Measurements from ENCODE around the gene SMLR1.
"Not testable (repeated sequence)": the region's sequence is repeated elsewhere in the genome, so short reads cannot be mapped to it uniquely, and the experiment has no call there.

Gene SMLR1

DNA sequence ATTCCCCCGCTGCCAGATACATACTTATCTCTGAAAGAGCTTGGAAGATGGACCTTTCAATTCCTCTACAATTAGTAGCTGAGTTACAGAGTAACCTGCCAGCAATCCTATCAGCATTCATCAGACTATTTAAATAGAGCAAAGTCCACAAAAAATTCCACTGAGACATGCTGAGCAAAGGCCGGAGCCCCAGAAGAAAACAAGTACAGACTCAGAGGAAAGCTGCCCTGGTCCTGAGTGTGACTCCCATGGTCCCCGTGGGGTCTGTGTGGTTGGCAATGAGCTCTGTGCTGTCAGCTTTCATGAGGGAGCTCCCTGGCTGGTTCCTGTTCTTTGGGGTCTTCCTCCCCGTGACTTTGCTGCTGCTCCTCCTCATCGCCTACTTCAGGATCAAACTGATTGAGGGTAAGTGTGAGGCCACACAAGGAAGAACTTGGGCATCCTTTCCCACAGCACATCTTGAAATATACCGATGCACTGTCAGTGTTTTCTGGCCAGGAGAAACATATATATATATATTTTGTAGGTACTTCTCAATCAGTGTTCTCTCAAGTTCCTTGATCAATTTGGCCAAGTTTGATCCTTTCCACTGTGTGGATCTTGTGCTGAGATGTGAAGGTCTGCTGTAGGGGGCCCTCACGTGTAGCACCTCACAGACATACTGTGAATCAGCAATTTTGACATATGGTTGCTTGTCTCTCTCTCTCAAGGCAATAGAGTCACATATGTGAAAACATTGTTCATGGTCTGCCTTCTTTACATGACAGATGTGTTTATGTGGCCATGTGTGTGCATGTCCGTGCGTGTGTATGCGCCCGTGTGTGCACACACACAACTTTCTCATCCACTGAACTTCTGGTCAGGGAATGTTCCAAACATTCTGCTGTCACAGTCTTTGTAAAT lies at the start of gene SMLR1:
Gene SMLR1 (plus strand): TSS at position 160 of the 903 bp plus-strand sequence. CDS start 8 bp downstream, at position 168.
- no peak for DNase-seq (ENCODE audit: low read depth in 2 of 2)

DNA sequence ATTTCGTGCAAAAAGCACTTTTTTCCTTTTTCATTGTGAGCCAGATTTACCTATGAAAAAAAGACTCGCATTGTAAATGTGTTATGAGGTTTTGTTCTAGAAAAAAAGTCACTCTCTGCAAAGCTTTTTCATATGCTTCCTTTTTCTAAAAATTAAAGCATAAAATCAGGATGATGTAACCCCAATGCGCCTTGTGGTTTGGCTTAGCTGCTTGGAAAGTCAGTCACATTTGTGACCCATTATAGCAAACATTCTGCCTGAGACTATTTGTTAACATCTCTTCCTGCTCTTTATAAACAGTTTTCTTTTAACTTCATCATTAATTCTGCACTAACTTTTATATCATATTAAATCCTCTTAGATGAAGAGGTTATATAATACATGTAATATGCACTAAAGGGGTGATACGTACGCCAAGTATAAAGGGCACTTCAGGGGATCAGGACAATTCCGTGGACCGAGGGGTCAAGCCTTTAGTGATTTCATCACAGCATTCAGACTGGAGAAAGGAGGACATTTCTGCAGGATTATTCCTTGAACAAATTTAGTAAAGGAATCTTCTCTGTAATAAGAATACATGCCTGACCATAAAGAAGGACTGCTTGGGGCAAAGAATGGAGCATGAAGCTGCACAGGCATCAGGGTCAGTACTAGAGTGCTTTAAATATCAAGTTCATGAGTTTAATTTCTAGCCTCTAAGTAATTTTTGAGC lies 48.1 kb upstream of the SMLR1 start:
- no peak for DNase-seq (ENCODE audit: low read depth in 2 of 2)

DNA sequence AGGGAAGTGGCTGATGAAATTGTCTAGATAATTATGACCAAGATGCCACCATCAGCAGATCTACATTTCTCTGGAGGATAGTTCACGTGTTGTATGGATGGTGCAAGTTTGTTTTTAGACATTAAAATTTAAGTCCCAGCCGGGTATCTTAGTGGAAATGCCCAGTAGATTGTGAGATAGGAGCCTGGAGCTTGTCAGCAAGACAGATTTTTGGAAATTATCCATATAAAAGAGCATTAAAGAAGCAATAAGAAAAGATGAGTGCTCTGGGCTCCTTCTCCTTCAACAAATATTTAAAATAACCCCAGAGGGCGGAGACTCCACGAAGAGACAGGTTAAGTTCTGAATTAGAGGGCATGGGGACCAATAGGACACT lies 47.6 kb upstream of the SMLR1 start:
- no peak for DNase-seq (ENCODE audit: low read depth in 2 of 2)

DNA sequence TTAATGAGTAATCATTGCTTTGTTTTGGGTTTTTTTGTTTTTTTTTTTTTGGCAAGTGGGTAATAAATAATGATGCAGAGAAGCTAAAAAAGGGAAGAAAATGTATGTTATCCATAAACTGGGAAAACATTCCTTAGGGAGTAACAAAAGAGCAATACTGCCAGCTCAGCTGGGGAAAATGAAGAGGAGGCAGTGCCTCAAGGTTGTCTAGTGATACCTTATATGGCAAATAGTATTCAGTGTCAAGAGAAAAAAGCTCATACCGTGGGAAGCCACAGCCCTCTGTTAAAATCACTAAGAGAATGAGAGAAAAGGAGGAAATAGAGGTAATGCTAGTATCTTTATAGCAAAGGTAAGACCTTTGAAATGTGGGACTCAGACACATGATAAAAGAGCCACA lies 47.1 kb upstream of the SMLR1 start:
- DNase-seq (ENCODE audit: low read depth in 2 of 2) = no peak

DNA sequence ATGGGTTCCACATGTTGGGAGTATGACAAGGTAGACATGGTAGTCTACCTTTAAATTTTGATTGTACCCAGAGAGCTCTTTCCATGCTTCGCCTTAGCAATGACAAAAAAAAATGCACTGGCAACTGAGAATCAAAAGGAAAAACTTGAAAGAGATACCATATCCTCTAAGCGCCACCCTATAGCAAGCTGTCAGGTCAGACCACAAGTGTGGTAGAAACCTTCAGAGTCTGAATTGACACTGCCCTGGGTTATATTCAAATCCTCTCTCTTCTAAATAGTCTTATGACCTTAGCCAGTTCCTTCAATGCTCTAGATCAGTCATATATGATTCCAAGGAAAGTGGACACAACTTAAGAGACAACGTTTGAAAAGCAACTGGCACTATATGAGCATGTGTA lies 45.6 kb upstream of the SMLR1 start:
- DNase-seq (ENCODE audit: low read depth in 2 of 2) = no peak

DNA sequence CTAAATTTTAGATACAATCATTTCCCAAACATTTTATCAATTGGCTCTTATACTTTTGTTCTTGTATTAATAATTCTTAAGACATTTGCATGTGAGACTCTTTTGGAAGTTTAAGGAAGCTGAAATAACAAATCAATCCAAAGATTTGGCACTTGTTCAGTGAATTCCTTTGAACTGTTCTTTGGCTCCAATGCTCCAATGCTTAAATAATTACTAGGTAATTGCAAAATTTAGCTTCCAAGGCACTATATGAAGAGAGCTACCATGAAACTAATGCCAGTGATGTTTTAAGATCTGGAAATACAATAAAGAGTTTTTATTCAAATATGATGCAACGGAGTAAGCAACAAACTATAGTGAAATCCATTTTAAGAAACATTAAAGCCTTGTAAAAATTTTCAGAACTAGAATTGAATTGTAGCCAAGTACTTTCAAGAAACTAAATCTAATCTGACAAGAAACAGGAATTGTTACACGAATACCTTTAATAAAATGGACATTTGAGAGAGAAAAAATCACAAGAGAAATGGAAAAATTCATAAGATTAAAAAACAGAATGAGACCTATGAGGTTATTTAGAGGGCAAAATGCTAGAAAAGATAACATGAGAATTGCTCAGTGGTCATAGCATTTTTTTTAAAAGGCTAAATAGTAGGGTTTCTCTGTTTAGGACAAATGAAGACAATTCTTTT lies 43.6 kb upstream of the SMLR1 start:
- DNase-seq (ENCODE audit: low read depth in 2 of 2) = no peak

DNA sequence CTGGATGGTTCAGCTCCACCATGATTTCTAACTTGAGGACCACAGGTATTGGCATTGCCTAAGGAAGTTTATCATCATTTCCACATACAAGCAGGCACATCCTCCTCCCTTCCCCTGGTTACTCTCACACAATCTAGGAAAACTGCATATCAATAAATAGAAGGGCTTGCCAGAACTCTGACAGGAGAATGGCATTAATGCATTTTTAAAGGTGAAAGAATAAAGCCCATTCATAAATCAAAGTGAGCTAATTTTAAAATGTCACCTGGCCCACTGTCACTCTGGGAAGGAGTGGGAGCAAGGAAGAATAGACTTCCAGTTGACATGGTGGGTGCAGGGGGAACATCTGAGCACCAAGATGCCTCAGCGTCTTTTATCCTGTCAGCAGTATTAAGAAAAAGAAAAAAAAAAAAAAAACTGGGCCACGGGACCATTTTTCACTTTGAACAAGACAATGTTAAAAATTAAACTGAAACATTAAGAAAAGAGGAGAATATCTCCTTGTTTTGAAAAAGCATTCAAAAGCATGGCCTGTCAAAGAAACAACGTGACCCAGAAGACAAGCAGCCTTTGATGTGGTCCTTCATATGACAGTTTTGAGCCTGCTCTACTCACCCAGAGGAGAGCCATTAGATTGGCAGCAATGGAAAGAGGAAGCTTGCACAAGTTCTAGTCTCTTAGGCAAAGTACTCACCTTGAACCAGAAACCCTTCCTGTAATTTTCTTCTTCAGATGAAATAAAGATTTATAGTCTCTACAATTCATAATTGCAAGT lies 39.3 kb upstream of the SMLR1 start:
- DNase-seq (ENCODE audit: low read depth in 2 of 2) = no peak

DNA sequence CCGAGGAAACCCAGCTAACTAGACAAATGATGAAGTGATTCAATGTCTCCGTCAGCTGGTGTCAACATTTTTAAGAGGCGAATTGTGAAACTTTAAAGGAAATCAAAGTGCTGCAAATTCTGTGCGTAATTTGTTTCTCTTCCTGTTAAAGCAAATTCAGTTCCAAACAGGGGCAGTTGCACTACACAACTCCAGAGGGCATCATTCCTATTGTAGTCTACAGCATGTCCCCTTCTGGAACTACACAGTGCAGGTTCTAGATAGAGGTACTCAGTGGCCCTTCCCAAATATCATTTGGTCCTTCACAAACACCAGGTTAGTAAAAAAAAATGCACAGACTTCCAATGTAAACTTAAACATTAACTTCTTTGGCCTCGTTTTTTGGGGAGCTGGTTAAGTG lies 38.3 kb upstream of the SMLR1 start:
- no peak for DNase-seq (ENCODE audit: low read depth in 2 of 2)

DNA sequence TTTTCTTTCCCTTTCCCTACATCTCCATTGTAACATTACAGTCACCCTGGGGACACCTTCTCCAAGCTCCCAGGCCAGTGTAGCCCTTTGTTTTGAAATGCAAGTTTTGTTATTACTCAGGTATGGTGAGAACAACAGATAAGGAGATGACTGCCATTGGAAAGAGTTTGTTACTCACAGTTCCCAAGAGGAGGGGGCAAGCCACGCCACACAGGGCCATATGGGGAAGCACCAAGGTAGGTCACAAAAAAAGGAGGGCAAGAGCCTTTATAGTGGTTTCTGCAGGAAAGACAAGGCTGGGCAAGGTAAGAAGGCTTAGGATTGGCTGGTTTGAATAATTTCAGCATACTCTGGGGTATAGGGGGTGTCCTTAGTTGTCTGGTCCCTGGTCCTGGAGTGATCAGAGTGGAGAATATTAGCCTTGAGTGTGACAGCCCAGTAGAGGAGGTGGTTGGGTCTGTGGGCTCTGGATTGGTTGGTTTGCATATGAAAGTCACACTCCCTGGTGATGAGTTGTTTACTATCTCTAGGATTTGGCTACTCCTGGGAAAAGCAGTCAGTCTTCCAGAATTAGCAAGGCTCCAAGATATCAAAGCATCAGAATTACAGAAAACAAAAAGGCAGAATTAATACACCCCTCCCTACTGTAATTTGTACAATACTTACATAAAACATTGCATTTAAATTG lies 33.1 kb upstream of the SMLR1 start:
- no peak for DNase-seq (ENCODE audit: low read depth in 2 of 2)

DNA sequence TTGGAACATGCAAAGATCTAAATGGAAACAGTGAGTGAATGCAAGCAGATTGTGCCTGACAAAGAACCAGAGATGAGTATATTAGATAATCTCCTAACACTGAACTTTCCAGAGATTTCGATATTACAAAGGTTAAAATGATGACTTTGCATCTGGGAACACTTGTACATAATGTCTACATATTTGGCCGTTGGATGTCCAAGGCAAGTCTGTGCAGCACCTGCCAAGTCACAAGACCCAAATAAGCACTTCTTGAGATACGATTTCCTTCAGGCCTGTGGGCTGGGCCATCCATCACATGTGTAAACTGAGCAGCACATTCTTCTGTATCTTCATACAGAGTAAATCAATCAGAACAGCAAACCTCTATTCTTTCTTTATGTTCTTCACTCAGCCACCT lies 32.5 kb upstream of the SMLR1 start:
- DNase-seq (ENCODE audit: low read depth in 2 of 2) = no peak

DNA sequence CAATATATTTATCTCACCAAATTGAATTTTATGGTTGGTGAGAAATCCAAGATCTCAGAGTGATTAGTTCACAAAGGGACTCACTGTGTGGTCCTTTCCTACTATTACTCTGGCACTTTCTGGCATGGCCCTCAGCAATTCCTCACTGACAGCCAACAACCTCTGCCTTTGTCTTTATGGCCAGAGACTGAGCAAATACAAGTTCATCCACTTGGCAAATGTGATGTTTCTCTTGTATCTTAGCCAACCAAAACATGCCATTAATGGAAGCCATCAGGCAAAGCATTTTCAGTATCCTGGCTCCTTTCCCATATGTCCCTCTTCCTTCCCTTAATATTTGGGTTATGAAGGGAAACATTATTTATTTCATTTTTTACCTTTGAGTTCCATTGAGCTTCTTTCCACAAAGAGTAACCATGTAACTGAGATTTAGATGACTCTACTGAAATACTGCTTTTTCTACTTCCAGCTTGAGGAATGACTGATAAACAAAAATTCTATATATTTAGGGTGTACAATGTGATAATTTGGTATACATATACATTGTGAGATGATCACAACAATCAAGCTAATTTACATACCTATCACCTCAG lies 30.8 kb upstream of the SMLR1 start:
- DNase-seq (ENCODE audit: low read depth in 2 of 2) = no peak

DNA sequence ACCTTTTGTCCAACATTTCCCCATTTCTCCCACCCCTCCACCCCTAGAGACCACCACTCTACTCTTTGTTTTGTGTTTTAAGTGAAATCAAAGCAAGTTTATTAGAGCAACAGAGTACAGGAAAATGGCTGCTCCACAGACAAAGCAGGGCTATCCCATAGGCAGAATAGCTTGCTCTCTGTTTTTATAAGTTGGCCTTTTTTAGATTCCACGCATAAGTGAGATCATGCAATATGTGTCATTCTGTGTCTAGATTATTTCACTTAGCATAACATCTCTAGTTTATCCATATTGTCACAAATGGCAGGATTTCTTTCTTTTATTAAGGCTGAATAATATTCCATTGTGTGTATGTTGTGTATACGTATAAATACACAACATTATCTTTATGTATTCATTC lies 30.1 kb upstream of the SMLR1 start:
- no peak for DNase-seq (ENCODE audit: low read depth in 2 of 2)

DNA sequence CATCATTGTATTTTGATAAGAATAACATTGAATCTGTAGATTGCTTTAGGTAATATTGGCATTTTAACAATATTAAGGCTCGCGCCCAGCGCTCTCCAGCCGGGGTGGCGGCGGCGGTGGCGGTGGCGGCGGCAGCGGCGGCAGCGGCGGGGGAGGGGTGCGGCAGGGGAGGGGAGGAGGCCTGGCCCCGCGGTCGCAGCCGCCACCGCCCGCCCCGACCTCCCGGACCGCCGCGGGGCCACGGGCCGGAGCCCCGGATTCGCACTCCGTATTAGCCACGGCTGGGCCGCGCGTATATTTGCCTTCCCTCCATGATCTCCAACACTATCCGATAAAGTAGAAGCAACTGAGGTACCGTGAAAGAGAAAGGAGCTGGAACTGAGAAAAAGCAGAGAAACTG lies 25.8 kb upstream of the SMLR1 start:
- DNase-seq (ENCODE audit: low read depth in 2 of 2) = not testable (repeated sequence)

DNA sequence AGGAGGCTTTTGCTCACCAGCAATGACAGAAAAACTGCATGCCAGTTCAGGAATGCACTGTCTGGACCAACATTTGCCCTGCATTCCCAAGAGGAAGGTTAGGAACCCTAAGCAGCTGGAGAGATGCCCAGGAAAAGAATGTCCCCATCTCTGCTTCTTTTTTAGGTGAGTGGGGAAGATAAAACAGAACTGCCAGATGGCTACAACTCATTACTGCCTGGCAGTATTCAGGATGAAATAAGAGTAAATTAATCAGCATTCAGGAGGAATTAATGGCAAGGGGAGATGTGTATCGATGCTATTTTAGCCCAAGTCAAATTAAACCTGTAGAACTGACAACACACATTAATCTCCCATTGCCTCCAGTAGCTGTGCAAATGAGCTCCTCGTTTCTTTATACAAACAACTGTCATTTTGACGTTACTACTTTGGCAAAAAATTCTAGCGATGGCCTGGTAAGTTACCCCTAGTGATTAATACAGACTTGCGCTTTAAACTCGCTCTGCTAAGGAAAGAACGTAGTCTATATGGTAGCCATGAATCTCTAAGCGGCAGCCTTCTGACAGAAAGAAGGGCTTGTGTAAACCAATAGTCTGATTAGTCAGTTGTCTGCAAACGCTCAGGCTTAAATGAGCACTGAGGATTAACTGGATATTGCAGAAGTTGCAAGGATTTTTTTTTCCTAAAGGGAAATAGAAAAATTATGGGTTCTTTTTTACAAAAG lies 16.7 kb upstream of the SMLR1 start:
- DNase-seq (ENCODE audit: low read depth in 2 of 2) = no peak

DNA sequence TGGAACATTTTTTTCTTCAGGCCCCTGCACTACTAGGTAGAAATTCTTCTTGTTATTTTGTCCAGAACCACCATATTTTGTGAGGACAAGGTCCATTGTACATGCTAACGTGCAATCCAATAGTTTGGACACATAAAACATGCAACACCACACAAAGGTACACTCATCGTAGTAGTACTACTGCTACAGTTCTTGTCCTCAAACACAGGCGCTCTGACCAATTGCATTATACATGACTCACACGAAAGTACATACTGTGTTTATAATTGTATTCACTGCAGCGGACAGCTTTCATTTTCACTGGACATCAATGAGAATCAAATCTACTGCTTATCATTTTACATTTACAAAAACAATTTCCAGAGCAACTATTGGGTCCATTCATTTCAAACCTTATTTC lies 15.3 kb upstream of the SMLR1 start:
- DNase-seq (ENCODE audit: low read depth in 2 of 2) = no peak

DNA sequence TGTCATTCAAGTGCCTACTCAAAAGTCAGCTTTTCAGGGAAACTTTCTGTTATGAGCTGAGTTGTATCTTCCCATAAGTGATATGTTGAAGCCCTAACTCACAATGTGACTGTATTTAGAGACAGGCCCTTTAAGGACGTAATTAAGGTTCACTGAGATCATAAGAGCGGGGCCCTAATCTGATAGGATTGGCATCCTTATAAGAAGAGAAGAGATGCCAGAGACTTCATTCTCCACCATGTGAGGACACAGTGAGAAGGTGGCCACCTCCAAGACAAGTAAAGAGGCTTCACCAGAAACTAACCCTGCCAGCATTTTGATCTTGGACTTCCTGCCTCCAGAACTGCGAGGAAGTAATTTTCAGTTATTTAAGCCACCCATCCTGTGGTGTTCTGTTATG lies 12.7 kb upstream of the SMLR1 start:
- no peak for DNase-seq (ENCODE audit: low read depth in 2 of 2)

DNA sequence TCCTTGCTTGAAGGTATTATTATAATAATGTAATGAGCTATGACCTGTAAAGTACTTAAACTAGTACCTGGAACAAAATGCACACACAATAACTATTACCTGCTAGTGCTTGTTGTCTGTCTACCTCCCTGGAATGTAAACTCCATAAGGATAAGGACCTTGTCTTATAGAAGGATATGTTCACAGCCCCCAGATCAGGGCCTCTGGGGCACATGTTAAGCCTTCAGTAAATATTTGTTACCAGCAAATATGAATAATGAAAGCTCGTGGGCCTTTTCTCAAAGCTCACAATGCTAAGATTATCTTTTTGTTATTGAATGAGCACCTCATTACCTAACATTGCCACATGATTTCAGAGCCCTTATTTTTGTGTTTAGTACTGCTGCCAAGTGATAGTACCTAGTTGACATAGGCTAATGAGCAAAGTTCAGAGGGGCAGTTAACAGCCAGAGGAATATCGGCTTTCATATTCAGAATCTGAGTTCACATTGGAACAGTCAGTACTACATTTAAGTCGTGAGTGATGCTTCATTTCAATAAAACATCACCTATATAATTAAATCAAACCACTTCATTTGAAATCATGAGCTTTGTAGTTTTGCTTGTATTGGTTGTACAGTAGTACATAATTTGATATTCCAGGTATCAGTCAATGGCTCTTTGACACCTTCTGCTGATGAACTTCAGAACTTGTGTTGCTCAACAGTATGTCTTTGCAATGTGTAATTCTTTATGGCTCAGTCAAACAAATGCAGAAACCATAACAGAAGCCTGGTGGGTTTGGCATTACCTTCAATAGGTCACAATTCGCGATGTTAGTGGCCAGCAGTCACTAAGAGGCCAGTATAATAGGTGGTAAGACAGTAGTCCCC lies 11.8 kb upstream of the SMLR1 start:
- no peak for DNase-seq (ENCODE audit: low read depth in 2 of 2)

DNA sequence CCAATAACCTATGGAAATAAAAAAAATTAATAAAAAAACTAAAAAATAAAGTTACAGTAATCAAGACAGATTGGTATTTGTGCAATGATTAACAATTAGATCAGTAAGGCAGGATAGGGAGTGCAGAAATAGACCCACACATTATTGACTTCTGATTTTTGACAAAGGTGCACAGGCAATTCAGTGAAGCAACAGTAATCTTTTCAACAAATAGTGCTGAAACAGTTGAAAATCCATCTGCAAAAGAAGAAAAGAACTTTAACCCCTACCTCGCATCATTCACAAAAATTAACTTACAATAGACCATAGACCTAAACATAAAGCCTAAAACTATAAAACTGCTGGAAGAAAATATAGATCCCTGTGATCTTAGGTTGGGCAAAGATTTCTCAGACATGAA lies 4.5 kb upstream of the SMLR1 start:
- DNase-seq (ENCODE audit: low read depth in 2 of 2) = no peak

DNA sequence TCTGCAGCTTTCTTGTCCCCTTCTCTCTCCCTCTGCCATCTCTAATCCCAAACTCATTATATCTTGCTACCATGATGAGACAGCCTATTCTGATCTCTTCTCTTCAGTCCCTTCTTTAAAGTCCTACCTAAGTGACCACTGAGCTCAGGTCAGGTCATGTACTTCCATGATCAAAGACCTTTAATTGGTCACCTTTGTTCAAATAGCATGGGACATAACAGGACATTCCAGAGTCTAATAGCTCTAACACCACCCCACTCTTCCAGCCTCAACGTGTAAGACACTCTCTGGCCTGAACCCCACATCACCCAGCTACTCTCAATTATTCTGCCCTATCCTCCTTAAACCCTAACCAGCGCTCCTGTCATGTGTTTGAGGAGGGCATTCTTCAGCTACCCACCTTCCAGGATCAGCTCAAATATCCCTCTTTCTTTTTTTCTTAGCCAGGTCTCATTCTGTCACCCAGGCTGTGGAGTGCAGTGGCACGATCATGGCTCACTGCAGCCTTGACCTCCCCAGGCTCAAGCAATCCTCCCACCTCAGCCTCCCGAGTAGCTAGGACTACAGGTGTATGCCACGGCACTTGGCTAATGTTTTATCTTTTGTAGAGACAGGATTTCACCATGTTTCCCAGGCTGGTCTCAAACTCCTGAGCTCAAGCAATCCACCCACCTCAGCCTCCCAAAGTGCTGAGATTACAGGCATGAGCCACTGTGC lies 2.1 kb upstream of the SMLR1 start:
- DNase-seq (ENCODE audit: low read depth in 2 of 2) = no peak

All from stimulated activated CD4-positive, alpha-beta T cell treated with anti-CD3 and anti-CD28 coated beads, Interleukin-15, amount 100 ng/mL, for 48 hours (primary cell).